Astrocyte (in vitro differentiated cells and primary cell): Measurements from ENCODE around the gene LDAH. TPM values are rescaled to one million over a fixed set of nuclear protein-coding genes. Genes with fewer than 3 reads are reported as not detected.
A peak's percentile ranks its signal among the peaks of the same experiment; 100 is the strongest.

Source experiments
- DNase-seq: peaks from one replicate; pipeline ENCODE4 v3.0.0-alpha.2; 2010; ENCODE audit warnings: low read depth
- FAIRE-seq: peaks from 2 replicates; lab custom pipeline; 2011; peaks lifted over from hg19 to GRCh38; lab: Jason Lieb, UNC
- H2AFZ ChIP-seq: 2 replicates; pipeline ENCODE4 v1.6.0; 2012; ENCODE audit warnings: low read depth, low read length, inconsistent platforms
- H3K27ac ChIP-seq: 2 replicates; pipeline ENCODE4 v1.5.1; 2011; ENCODE audit warnings: low read depth, low read length, inconsistent platforms
- H3K27me3 ChIP-seq: 2 replicates; pipeline ENCODE4 v1.6.0; 2011; ENCODE audit warnings: low read length, inconsistent platforms; ENCODE audit not compliant: insufficient read depth
- H3K36me3 ChIP-seq: 2 replicates; pipeline ENCODE4 v1.5.1; 2011; ENCODE audit warnings: low read length, inconsistent platforms; ENCODE audit not compliant: insufficient read depth
- H3K4me1 ChIP-seq: 2 replicates; pipeline ENCODE4 v1.5.1; 2011; ENCODE audit warnings: low read length, inconsistent platforms; ENCODE audit not compliant: insufficient read depth
- H3K4me2 ChIP-seq: 2 replicates; pipeline ENCODE4 v1.6.0; 2012; ENCODE audit warnings: low read length, inconsistent platforms
- H3K4me3 ChIP-seq: 2 replicates; pipeline ENCODE4 v1.5.1; 2011; ENCODE audit warnings: low read depth, mild to moderate bottlenecking, low read length, inconsistent platforms; ENCODE audit not compliant: insufficient read depth
- H3K79me2 ChIP-seq: 2 replicates; pipeline ENCODE4 v1.6.0; 2012; ENCODE audit warnings: mild to moderate bottlenecking, low read length, inconsistent platforms; ENCODE audit not compliant: insufficient read depth
- H3K9ac ChIP-seq: 2 replicates; pipeline ENCODE4 v1.6.0; 2012; ENCODE audit warnings: mild to moderate bottlenecking, low read length, inconsistent platforms
- H3K9me3 ChIP-seq: 2 replicates; pipeline ENCODE4 v1.5.1; 2012; ENCODE audit warnings: low read depth, mild to moderate bottlenecking, low read length, inconsistent platforms; ENCODE audit not compliant: insufficient read depth
- H4K20me1 ChIP-seq: 2 replicates; pipeline ENCODE4 v1.6.0; 2012; ENCODE audit warnings: low read length, inconsistent platforms; ENCODE audit not compliant: insufficient read depth
- H3K27ac Mint-ChIP-seq: one replicate; pipeline ENCODE4 v1.8.0; 2021; ENCODE audit warnings: mild to moderate bottlenecking, mixed read lengths; ENCODE audit not compliant: unreplicated experiment
- H3K27me3 Mint-ChIP-seq: one replicate; pipeline ENCODE4 v1.8.0; 2021; ENCODE audit warnings: low read depth, mixed read lengths; ENCODE audit not compliant: unreplicated experiment
- H3K36me3 Mint-ChIP-seq: one replicate; pipeline ENCODE4 v1.8.0; 2021; ENCODE audit warnings: low read depth, mixed read lengths; ENCODE audit not compliant: unreplicated experiment
- H3K4me1 Mint-ChIP-seq: one replicate; pipeline ENCODE4 v1.8.0; 2021; ENCODE audit warnings: low read depth, mixed read lengths; ENCODE audit not compliant: unreplicated experiment
- H3K4me3 Mint-ChIP-seq: one replicate; pipeline ENCODE4 v1.8.0; 2021; ENCODE audit warnings: mild to moderate bottlenecking, moderate library complexity, mixed read lengths; ENCODE audit not compliant: unreplicated experiment
- H3K9me3 Mint-ChIP-seq: one replicate; pipeline ENCODE4 v1.8.0; 2021; ENCODE audit warnings: mild to moderate bottlenecking, mixed read lengths; ENCODE audit not compliant: unreplicated experiment
- EZH2 ChIP-seq: IDR thresholded peaks from 2 replicates; pipeline ENCODE4 v1.6.1; 2012; ENCODE audit warnings: mild to moderate bottlenecking, low read length, inconsistent platforms; ENCODE audit not compliant: insufficient read depth
- total RNA-seq: library from RNA; stranded (reverse); gene quantifications from 2 replicates; pipeline ENCODE4 v1.2.1, GENCODE V29; 2021
- TF ChIP-seq, protein P1 (sequence below): IDR thresholded peaks from 2 replicates; pipeline ENCODE4 v1.5.1; 2011; ENCODE audit warnings: low read depth, mild to moderate bottlenecking, inconsistent platforms, low read length, moderate library complexity; ENCODE audit not compliant: insufficient read depth

LDAH gene
- total RNA-seq, 1 donor from 2014 or later: 19.3 TPM

DNA sequence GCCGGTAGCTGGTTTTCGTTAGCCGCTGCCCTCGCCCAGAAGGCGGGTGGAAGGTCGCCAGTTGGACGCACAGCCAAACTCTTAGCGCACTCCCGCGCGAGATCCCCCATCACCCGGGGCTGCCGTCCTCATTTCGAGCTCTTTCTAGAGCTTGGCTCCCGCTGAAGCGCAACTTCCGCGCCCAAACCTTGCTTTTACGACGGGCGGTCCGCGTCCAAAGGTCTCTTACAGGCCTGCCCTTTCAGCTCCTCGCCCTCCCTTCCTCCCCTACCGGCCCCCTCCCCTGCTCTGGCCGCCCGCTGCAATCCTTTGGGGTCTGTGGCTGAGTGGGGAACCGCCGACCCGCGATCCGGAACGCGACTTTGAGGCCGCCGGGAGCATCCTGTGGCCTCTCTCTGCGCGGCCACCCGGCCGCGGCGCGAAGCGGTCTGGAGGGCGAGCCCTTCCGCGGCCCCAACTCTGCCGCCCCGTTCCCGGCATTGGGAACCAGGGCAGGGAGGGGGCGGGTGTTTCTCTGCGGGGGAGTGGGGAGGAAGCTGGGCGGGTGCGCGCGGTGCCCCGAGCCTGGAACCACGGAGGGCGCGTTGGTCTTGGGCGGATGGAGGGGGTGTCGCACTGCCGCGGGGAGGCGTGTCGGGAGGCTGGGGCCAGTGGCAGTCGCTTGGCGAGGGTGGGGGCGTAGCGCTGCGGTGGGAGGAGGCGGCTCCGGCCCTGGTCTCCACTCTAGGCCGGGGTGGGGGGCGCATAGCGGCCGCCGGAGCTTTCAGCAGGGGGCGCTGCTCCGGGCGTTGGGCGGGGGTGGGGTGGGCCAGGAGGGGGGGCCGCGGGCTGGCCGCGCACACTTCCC, 156.4 kb downstream of the LDAH start, which contains the start of gene GDF7:
Gene GDF7, plus strand, starts transcription at position 841 of the 847 bp plus-strand sequence. CDS start 96 bp downstream, outside the sequence.
- TF ChIP-seq, protein P1, sequence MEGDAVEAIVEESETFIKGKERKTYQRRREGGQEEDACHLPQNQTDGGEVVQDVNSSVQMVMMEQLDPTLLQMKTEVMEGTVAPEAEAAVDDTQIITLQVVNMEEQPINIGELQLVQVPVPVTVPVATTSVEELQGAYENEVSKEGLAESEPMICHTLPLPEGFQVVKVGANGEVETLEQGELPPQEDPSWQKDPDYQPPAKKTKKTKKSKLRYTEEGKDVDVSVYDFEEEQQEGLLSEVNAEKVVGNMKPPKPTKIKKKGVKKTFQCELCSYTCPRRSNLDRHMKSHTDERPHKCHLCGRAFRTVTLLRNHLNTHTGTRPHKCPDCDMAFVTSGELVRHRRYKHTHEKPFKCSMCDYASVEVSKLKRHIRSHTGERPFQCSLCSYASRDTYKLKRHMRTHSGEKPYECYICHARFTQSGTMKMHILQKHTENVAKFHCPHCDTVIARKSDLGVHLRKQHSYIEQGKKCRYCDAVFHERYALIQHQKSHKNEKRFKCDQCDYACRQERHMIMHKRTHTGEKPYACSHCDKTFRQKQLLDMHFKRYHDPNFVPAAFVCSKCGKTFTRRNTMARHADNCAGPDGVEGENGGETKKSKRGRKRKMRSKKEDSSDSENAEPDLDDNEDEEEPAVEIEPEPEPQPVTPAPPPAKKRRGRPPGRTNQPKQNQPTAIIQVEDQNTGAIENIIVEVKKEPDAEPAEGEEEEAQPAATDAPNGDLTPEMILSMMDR: no peak
- peak; percentile 95 for TF ChIP-seq EZH2
- H4K20me1 ChIP-seq: peaks cover 16% of the 10 kb centered on the region
- H3K27ac ChIP-seq: no peak within 1 kb of the TSS
- H3K4me2 ChIP-seq: peak within 1 kb of the TSS; percentile 82
- peaks cover 6% of the 10 kb centered on the region for H3K4me1 ChIP-seq
- H3K27ac Mint-ChIP-seq: no peak within 1 kb of the TSS
- H3K36me3 ChIP-seq: no peaks in the 10 kb centered on the region
- H2AFZ ChIP-seq: peak within 1 kb of the TSS; percentile 60
- H3K9me3 Mint-ChIP-seq: peaks cover 4% of the 10 kb centered on the region
- no peaks in the 10 kb centered on the region for H3K79me2 ChIP-seq
- H3K9ac ChIP-seq: no peak within 1 kb of the TSS
- no peak for FAIRE-seq
- DNase-seq: no peak
- peak within 1 kb of the TSS; percentile 76 for H3K4me3 Mint-ChIP-seq
- no peaks in the 10 kb centered on the region for H3K9me3 ChIP-seq
- no peaks in the 10 kb centered on the region for H3K36me3 Mint-ChIP-seq
- peak within 1 kb of the TSS; percentile 48 for H3K4me3 ChIP-seq
- peaks cover 90% of the 10 kb centered on the region for H3K27me3 ChIP-seq
- peaks cover 69% of the 10 kb centered on the region for H3K27me3 Mint-ChIP-seq
- no peaks in the 10 kb centered on the region for H3K4me1 Mint-ChIP-seq

DNA sequence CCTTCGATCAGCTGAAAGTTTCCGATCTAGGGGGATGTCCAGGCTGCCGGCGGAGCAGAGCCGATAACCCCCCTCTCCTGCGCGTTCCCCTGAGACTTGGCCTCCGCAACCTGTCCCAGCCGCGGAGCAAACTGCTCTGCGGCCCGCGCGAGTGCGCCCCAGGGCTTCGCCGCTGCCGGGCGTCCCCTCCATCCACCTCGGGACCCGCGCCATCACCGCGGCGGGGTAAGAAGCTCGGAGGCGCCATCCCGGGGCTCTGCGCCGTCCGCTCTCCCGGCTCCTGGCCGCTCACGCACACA, 156.9 kb downstream of the LDAH start:
- no peak overlapping the region for H3K4me3 Mint-ChIP-seq
- Histone ChIP-seq H3K79me2 (no peaks in the 10 kb centered on the region), H4K20me1 (peaks cover 16% of the 10 kb centered on the region), H3K9ac (no peak overlapping the region), H3K27ac (no peak overlapping the region), H3K36me3 (no peaks in the 10 kb centered on the region), H3K27me3 (peaks cover 85% of the 10 kb centered on the region), H3K9me3 (no peaks in the 10 kb centered on the region), H3K4me1 (peaks cover 6% of the 10 kb centered on the region), H3K4me3 (no peak overlapping the region), H3K4me2 (peak overlapping the region; percentile 73), H2AFZ (peak overlapping the region; percentile 56)
- H3K27me3 Mint-ChIP-seq: peaks cover 72% of the 10 kb centered on the region
- FAIRE-seq (no peak), DNase-seq (no peak)
- TF ChIP-seq, protein P1: no peak
- peak; percentile 99 for TF ChIP-seq EZH2
- H3K27ac Mint-ChIP-seq: no peak overlapping the region
- H3K36me3 Mint-ChIP-seq: no peaks in the 10 kb centered on the region
- H3K4me1 Mint-ChIP-seq: peaks cover 5% of the 10 kb centered on the region
- peaks cover 4% of the 10 kb centered on the region for H3K9me3 Mint-ChIP-seq
